Ovary (tissue), 9 donors: ENCODE results near the gene ANGPTL8. TPM values are rescaled to one million over a fixed set of nuclear protein-coding genes. Genes with fewer than 3 reads are reported as not detected.

Experiments
- DNase-seq, 5 donors: peaks; one replicate each; pipeline ENCODE4 v3.0.0-alpha.2; 2019 to 2020
- H3K27ac ChIP-seq, 2 donors: fragments of 200-600 bp; one replicate each; pipeline versions ENCODE4 v1.5.1 to v1.8.0; 2019 to 2022
- H3K27me3 ChIP-seq: fragments of 200-600 bp; one replicate; pipeline ENCODE4 v1.8.0; 2022
- H3K36me3 ChIP-seq: fragments of 200-600 bp; sonication (generic); one replicate; pipeline ENCODE4 v1.5.1; 2019
- H3K4me1 ChIP-seq: one replicate; pipeline ENCODE4 v1.8.1; 2013; ENCODE audit warnings: mild to moderate bottlenecking, moderate library complexity; ENCODE audit not compliant: insufficient read depth
- H3K4me3 ChIP-seq: fragments of 200-600 bp; sonication (generic); one replicate; pipeline ENCODE4 v1.5.1; 2017
- H3K9me3 ChIP-seq, 2 donors: fragments of 200-600 bp in 1 of 2; sonication (generic) in 1 of 2; one replicate each; pipeline versions ENCODE4 v1.5.1 to v1.8.1; 2013 to 2019; ENCODE audit warnings: mild to moderate bottlenecking in 1 of 2, moderate library complexity in 1 of 2
- EP300 ChIP-seq: sonication (generic); formaldehyde crosslinking; IDR thresholded peaks from one replicate; pipeline ENCODE4 v1.6.1; 2017; ENCODE audit warnings: antibody characterized with exemption
- POLR2A ChIP-seq: fragments of 450-650 bp; IDR thresholded peaks from one replicate; pipeline ENCODE4 v1.6.1; 2017; ENCODE audit warnings: antibody characterized with exemption, mild to moderate bottlenecking, moderate library complexity
- WGBS, 3 donors: extraction: QIAGEN DNeasy Blood & Tissue Kit in 1 of 3; methylation state at CpG; one replicate each; pipeline versions ENCODE4 v1.1.5 to v1.1.7; 2013 to 2017; 5-methylcytosine and 5-hydroxymethylcytosine counted together
- intact Hi-C, 4 donors: fragments of 100-400 bp; cut with DNase I; formaldehyde crosslinking; loops; one replicate each; pipeline versions ENCODE4 v1.11.0 to v1.15.1; 2022 to 2023
- polyA plus RNA-seq, 2 donors: library from polyadenylated mRNA; stranded (reverse); fragments of 200-250 nt in 1 of 2; fragments of 350-450 nt in 1 of 2; fragmentation: Illumina TruSeq in 1 of 2; extraction: RNeasy Lipid Tissue Mini Kit (QIAGEN cat#74804) in 1 of 2; gene quantifications; one replicate each; pipeline ENCODE4 v1.2.3, GENCODE V29; 2013 to 2014
- total RNA-seq, 7 donors: library from RNA; depleted of rRNA in 2 of 7; stranded (reverse); fragments of >200 nt in 2 of 7; fragmentation: NEBNext Ultra II Directional in 3 of 7; extraction: Animal tissue kit (Norgen Biotek cat#: 25700) in 3 of 7; gene quantifications; one replicate each; pipeline versions ENCODE4 v1.1.0 to v1.2.4, GENCODE V29; 2016 to 2023
- TF ChIP-seq, protein P1 (sequence below), 3 donors: fragments of 450-650 bp in 2 of 3; fragments of 200-600 bp in 1 of 3; IDR thresholded peaks; one replicate each; pipeline versions ENCODE4 v1.5.1 to v1.8.0; 2016 to 2022; ENCODE audit warnings: antibody characterized with exemption in 3 of 3, mild to moderate bottlenecking in 1 of 3
- donor health status: DM: no; HTN: no; CAD: no; lungs with moderate emphysema.
- donor health status: DM: no; HTN: no; CAD: no.
- donor health status: Bipolar disorder and iron deficiency.
- donor health status: DM: yes; HTN: yes; CAD: no.
- donor health status: DM: no; HTN: no; CAD: no.
- donor health status: DM: yes; HTN: yes; CAD: no.

ANGPTL8 gene
- total and polyA plus RNA-seq, 9 donors, result 0.50 to 0.93 (median 0.68) TPM; not detected in 5

GRCh38 chr19:11214387-11214786, 25.0 kb upstream of the ANGPTL8 start:
- 84 to 90% (median 88%) methylated on average over 6 of the region's 6 CpGs for WGBS, 3 donors
- no peak for DNase-seq
- TF ChIP-seq, protein P1, sequence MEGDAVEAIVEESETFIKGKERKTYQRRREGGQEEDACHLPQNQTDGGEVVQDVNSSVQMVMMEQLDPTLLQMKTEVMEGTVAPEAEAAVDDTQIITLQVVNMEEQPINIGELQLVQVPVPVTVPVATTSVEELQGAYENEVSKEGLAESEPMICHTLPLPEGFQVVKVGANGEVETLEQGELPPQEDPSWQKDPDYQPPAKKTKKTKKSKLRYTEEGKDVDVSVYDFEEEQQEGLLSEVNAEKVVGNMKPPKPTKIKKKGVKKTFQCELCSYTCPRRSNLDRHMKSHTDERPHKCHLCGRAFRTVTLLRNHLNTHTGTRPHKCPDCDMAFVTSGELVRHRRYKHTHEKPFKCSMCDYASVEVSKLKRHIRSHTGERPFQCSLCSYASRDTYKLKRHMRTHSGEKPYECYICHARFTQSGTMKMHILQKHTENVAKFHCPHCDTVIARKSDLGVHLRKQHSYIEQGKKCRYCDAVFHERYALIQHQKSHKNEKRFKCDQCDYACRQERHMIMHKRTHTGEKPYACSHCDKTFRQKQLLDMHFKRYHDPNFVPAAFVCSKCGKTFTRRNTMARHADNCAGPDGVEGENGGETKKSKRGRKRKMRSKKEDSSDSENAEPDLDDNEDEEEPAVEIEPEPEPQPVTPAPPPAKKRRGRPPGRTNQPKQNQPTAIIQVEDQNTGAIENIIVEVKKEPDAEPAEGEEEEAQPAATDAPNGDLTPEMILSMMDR (IDR thresholded peaks at IDR 0.05), result no peak
- TF ChIP-seq POLR2A (no peak), EP300 (no peak)
- H3K27ac ChIP-seq, result no peak overlapping the region
- no peaks in the 10 kb centered on the region for H3K27me3 ChIP-seq
- H3K4me3 ChIP-seq, result no peak overlapping the region
- H3K4me1 ChIP-seq, result no peaks in the 10 kb centered on the region
- intact Hi-C loops, result loop anchor here in 1 of 4 donors (10.0 kb wide), 1 partner anchor 270 kb away; no protein-coding TSS in a partner anchor
- H3K36me3 ChIP-seq, result no peaks in the 10 kb centered on the region
- no peaks in the 10 kb centered on the region for H3K9me3 ChIP-seq

DNA sequence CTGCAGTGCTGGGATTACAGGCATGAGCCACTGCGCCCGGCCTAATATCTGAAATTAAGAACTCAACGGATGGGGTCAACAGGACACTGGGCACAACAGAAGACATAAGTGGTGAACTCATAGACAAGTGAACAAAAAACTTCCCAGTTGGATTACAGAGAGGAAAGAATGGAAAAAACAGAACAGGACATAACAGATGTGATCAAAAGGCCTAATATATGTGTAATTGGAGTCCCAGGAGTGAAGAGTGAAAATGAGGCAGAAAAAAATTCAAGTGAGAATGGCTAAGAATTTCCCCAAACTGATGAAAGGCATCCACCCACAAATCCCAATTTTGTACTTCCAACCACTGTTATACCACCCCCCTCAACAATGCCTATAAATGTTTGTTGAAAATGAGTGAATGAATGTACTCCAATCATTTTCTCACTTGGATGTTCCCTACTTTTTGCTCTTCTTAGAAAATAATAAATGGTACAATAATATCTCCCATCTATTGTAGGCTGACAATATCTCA, 18.3 kb upstream of the ANGPTL8 start:
- WGBS, 3 donors, result 91 to 99% (median 98%) methylated on average over 3 of the region's 3 CpGs
- no peaks in the 10 kb centered on the region for H3K36me3 ChIP-seq
- no peak for DNase-seq
- intact Hi-C loops, result loop anchor here in 1 of 4 donors (10.0 kb wide), 1 partner anchor 64 kb away; no protein-coding TSS in a partner anchor
- H3K27ac ChIP-seq, result no peak overlapping the region
- H3K4me3 ChIP-seq, result no peak overlapping the region
- no peaks in the 10 kb centered on the region for H3K27me3 ChIP-seq
- H3K9me3 ChIP-seq, result no peaks in the 10 kb centered on the region
- TF ChIP-seq POLR2A, result no peak
- no peaks in the 10 kb centered on the region for H3K4me1 ChIP-seq

DNA sequence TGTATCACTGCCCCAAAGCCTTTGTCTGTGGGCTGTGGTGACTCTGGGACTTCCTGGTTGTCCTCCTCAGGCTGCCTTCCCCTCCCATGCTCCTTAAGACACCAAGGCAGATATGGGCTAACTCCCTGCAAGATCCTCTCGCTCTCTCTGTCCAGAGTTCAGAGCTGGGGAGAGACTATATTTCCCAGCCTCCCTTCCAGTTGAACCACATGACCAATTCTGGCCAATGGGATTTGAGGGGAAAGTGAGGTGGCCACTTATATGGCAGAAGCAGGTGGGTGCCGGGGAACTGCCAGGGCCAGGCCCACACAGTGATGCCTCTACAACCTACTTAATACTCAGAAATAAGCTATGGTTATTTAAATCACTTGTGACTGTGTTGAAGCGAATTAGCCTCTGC, 16.2 kb upstream of the ANGPTL8 start:
- no peak for DNase-seq
- H3K27me3 ChIP-seq, result no peaks in the 10 kb centered on the region
- no peak overlapping the region for H3K4me3 ChIP-seq
- 93 to 97% (median 96%) methylated on average over 3 of the region's 3 CpGs for WGBS, 3 donors
- intact Hi-C loops, result loop anchor here in 1 of 4 donors (10.0 kb wide), 1 partner anchor 62 kb away; no protein-coding TSS in a partner anchor
- no peak for TF ChIP-seq EP300
- TF ChIP-seq, protein P1 (IDR thresholded peaks at IDR 0.05), result no peak
- no peak for TF ChIP-seq POLR2A
- no peaks in the 10 kb centered on the region for H3K4me1 ChIP-seq
- H3K27ac ChIP-seq, result no peak overlapping the region
- no peaks in the 10 kb centered on the region for H3K9me3 ChIP-seq
- H3K36me3 ChIP-seq, result no peaks in the 10 kb centered on the region

GRCh38 chr19:11224429-11224828, 15.0 kb upstream of the ANGPTL8 start:
- TF ChIP-seq, protein P1 (IDR thresholded peaks at IDR 0.05), result no peak
- no peak for TF ChIP-seq POLR2A
- TF ChIP-seq EP300, result no peak
- no peak overlapping the region for H3K27ac ChIP-seq
- H3K9me3 ChIP-seq, result no peaks in the 10 kb centered on the region
- intact Hi-C loops, result loop anchor here in 1 of 4 donors (10.0 kb wide), 1 partner anchor 60 kb away; no protein-coding TSS in a partner anchor
- 94 to 97% (median 94%) methylated on average over 7 of the region's 7 CpGs for WGBS, 3 donors
- no peak for DNase-seq
- H3K4me3 ChIP-seq, result no peak overlapping the region
- no peaks in the 10 kb centered on the region for H3K36me3 ChIP-seq
- no peaks in the 10 kb centered on the region for H3K4me1 ChIP-seq
- no peaks in the 10 kb centered on the region for H3K27me3 ChIP-seq

DNA sequence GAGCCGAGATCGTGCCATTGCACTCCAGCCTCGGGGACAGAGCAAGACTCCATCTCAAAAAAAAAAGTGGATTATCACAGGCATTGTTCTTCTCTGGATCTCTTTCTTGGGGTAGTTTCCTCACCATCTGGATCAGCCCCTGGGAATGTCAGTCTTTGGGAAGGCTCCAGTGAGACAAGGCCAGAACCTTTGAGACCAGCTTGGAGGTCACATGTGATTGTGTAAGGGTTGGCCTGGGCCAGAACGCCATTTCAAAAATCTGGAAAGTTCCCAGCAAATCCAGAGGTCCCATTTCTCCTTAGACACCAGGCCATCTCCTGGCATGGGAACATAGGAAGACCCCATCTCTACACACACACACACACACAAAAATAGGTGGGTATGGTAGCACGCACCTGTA, 14.2 kb upstream of the ANGPTL8 start:
- Histone ChIP-seq H3K27me3 (no peaks in the 10 kb centered on the region), H3K4me1 (no peaks in the 10 kb centered on the region), H3K4me3 (no peak overlapping the region), H3K9me3 (no peaks in the 10 kb centered on the region), H3K36me3 (no peaks in the 10 kb centered on the region), H3K27ac (no peak overlapping the region)
- WGBS, 3 donors, result 91 to 94% (median 94%) methylated on average over 5 of the region's 5 CpGs
- DNase-seq, result no peak
- no peak for TF ChIP-seq POLR2A
- TF ChIP-seq, protein P1 (IDR thresholded peaks at IDR 0.05), result no peak
- TF ChIP-seq EP300, result no peak
- intact Hi-C loops, result loop anchor here in 1 of 4 donors (10.0 kb wide), 1 partner anchor 60 kb away; no protein-coding TSS in a partner anchor
